Stimulated activated CD8-positive, alpha-beta memory T cell treated with anti-CD3 and anti-CD28 coated beads, Interleukin-4, amount 100 ng/mL, for 4 hours (primary cell): ENCODE measurements around the gene GMDS.

Experiments
- DNase-seq, 2 donors: peaks; one replicate each; pipeline ENCODE4 v3.0.0-alpha.2; 2020; ENCODE audit warnings: low read depth in 2 of 2, low spot score in 1 of 2

The GMDS gene

GRCh38 chr6:1621070-1621701, 624.2 kb downstream of the GMDS start:
- DNase-seq, result no peak

DNA sequence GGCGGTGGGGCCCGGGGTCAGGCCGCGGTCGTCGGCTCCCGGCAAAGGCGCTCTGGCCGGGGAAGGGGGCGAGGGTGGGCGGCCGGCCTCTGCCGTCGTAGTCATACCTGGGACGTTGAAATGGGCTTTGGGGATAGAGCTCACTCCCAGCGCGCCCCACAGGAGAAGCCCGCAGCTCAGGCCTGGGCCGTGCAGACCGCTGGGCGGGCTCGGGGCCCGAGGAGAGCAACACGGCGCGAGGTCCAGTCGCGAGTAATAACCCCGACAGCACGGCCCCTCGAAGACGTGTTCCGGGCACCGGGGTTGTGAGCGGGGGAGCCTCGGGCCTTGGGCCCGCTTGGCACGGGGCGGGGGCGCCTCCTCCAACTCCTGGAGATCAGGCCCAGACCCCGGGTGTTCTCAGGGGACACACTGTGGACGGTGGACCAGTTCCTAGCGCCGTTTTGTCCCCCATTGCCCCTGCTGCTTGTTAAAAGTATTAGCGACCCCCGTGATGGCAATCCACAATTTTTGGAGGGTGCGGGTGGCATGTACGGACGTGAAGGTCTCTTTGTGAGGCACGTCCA, 624.8 kb downstream of the GMDS start:
- DNase-seq, result no peak

- no peak for DNase-seq
These were observed 625.5 kb downstream of the GMDS start for GRCh38 chr6:1619673-1620503.

DNA sequence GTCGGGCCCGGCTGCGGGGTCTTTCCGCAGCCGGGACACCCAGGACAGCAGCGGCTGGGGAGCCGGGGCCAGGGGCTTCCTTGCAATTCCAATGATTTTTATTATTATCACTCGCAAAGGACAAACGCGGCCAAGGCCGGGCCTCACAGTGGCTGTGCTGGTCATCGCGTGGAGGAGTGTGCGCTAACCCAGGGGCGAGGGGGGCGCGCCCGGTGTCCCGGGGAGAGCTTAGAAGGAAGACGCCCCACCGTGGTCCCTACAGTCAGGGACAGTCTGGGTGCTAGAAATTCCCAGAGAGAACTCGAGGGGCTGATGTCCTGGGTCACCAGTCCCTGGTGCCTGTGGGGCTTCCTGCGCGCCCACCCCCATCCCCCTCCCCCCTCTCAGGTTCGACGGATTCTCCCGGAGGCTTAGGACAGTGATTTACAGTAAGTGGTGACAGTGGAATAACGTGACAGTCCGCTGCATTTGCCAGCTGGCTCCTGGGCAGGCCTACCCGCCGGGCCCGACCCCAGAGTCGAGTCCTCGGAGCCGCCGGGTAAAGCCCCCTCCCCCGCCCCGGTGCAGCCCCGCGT, 626.2 kb downstream of the GMDS start:
- no peak for DNase-seq

- no peak for DNase-seq
These were observed 626.9 kb downstream of the GMDS start for GRCh38 chr6:1618311-1619097.

DNA sequence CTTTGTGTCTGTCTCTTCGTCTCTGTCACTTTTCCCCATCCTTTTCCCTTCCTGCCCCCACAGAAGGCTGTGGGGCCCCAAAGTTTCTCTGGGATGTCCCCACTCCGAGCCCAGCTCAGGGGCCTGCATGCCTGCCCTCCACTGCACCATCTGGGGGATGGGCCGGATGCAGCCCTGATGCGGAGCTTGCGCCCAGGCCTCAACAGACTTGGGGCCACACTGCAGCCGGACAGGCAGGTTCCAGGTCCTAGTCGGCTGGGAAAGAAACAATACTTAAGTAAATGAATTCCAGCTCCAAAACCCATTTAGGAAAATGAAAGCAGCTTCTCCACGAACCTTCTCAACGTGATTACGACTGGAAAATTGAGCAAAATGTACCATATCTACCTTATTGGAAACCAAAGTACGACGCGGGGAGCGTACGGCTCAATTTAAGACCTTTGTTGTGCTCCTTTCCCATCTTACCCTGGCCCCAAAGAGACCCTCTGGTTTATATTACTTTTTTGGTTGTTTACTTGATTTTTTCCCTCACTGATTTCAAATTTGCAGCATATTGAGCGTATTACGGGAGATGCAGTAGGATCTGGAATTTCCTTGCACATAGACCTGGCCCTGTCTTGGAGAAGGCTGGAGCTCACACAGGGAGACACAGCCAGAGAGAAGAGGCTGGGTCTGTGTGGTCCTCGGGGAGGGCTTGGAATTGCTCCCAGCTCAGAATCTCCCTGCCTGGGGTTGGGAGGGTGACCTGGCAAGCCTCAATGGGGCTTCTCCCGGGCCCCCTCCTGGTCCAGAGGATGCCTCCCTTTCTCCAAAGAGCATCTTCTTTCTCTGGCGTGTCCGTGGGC, 627.7 kb downstream of the GMDS start:
- DNase-seq, result no peak

DNA sequence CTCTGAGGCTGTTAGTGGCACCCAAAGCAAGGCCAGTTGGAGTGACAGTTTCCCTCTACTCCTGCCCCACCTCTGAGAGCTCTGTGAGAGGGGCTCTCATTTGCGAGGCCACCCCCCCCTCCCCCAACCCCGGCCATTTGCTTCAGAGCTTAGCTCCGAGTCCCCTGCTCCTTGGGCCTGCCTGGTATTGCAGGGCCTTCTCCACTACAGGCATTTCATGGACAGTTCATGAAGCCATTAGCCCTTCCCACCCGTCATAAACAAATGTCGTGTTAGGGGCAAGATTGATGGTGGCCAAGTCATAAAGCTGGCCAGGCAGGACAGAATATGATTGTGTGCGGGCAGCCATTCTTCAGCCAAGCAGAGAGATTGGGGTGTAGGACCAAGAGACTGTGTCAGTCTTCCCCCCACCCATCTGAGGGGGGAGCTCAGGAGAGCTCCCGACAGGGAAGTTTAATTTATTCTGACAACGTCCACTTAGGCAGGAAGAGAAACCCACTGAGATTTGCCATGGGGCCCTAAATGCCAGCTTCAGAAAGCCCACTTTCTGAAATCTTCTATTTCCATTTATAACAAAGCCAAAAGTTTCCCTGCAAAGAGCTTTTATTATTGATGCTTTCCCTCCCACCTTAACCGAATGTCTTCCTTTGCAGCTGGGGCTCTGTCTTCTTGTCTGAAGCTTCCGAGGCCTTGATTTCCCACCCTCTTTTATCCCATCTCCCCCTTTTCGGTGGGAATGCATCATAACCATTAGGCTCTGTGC, 628.5 kb downstream of the GMDS start:
- DNase-seq, result no peak

DNA sequence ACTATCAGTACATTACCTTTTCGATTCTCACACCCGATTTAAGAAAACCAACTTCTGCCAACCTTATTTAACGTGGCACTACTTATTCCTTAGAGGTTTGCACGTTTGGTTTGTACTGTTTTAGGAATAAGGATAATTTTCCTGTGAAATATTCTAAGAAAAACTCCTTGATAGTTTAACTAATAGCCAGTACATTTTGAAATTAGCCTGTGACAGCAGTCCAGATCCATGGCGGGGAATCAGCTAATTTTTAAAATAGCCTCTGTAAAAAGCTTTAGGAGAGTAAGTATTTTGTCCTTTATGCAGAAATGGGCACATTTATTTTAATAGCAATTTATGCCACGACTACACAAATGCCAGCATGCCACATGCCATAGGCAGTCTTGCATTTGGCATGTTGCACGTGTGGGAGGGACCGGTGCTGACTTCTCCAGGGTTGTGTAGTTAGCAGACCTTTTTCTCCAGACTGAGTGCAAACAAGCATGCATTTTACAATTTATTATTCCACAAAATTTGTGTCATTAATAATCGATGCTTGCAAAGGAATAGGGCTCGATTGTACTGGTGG, 629.5 kb downstream of the GMDS start:
- DNase-seq, result no peak

- no peak for DNase-seq
These were observed 630.1 kb downstream of the GMDS start for GRCh38 chr6:1615151-1615852.

- DNase-seq, result no peak
These were observed 630.8 kb downstream of the GMDS start for GRCh38 chr6:1614448-1615150.

GRCh38 chr6:1613688-1614447, 631.5 kb downstream of the GMDS start:
- no peak for DNase-seq

DNA sequence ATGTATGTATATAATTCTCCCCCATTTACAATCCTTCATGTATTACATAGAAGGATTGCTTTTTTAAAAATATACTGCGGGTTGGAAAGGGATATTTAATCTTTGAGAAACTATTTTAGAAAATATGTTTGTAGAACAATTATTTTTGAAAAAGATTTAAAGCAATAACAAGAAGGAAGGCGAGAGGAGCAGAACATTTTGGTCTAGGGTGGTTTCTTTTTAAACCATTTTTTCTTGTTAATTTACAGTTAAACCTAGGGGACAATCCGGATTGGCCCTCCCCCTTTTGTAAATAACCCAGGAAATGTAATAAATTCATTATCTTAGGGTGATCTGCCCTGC, 632.1 kb downstream of the GMDS start:
- no peak for DNase-seq

- DNase-seq, result no peak
These were observed 632.5 kb downstream of the GMDS start for GRCh38 chr6:1612974-1613306.

DNA sequence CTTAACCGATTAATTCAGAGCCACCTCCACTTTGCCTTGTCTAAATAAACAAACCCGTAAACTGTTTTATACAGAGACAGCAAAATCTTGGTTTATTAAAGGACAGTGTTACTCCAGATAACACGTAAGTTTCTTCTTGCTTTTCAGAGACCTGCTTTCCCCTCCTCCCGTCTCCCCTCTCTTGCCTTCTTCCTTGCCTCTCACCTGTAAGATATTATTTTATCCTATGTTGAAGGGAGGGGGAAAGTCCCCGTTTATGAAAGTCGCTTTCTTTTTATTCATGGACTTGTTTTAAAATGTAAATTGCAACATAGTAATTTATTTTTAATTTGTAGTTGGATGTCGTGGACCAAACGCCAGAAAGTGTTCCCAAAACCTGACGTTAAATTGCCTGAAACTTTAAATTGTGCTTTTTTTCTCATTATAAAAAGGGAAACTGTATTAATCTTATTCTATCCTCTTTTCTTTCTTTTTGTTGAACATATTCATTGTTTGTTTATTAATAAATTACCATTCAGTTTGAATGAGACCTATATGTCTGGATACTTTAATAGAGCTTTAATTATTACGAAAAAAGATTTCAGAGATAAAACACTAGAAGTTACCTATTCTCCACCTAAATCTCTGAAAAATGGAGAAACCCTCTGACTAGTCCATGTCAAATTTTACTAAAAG, 633.0 kb downstream of the GMDS start:
- DNase-seq, result no peak

DNA sequence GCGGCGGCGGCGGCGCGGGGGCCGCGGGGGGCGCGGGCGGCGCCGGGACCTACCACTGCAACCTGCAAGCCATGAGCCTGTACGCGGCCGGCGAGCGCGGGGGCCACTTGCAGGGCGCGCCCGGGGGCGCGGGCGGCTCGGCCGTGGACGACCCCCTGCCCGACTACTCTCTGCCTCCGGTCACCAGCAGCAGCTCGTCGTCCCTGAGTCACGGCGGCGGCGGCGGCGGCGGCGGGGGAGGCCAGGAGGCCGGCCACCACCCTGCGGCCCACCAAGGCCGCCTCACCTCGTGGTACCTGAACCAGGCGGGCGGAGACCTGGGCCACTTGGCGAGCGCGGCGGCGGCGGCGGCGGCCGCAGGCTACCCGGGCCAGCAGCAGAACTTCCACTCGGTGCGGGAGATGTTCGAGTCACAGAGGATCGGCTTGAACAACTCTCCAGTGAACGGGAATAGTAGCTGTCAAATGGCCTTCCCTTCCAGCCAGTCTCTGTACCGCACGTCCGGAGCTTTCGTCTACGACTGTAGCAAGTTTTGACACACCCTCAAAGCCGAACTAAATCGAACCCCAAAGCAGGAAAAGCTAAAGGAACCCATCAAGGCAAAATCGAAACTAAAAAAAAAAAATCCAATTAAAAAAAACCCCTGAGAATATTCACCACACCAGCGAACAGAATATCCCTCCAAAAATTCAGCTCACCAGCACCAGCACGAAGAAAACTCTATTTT, 633.7 kb downstream of the GMDS start:
- DNase-seq, result no peak

GRCh38 chr6:1611322-1611571, 634.2 kb downstream of the GMDS start:
- DNase-seq, result no peak
